Activated naive CD4-positive, alpha-beta T cell treated with anti-CD3 and anti-CD28 coated beads, Interleukin-2, amount 50 U/mL, for 24 hours (primary cell): ENCODE results near the gene MYOG.

ENCODE experiments used
- H3K27ac Mint-ChIP-seq: one replicate; pipeline ENCODE4 v1.8.0; 2021; ENCODE audit warnings: mild to moderate bottlenecking, mixed read lengths
- H3K27me3 Mint-ChIP-seq: one replicate; pipeline ENCODE4 v1.8.0; 2021; ENCODE audit warnings: mixed read lengths
- H3K36me3 Mint-ChIP-seq: one replicate; pipeline ENCODE4 v1.8.0; 2021; ENCODE audit warnings: mixed read lengths
- H3K4me1 Mint-ChIP-seq: one replicate; pipeline ENCODE4 v1.8.0; 2021; ENCODE audit warnings: mixed read lengths
- H3K4me3 Mint-ChIP-seq: one replicate; pipeline ENCODE4 v1.8.0; 2021; ENCODE audit warnings: mild to moderate bottlenecking, mixed read lengths
- H3K9me3 Mint-ChIP-seq: one replicate; pipeline ENCODE4 v1.8.0; 2021; ENCODE audit warnings: mixed read lengths

MYOG gene

DNA sequence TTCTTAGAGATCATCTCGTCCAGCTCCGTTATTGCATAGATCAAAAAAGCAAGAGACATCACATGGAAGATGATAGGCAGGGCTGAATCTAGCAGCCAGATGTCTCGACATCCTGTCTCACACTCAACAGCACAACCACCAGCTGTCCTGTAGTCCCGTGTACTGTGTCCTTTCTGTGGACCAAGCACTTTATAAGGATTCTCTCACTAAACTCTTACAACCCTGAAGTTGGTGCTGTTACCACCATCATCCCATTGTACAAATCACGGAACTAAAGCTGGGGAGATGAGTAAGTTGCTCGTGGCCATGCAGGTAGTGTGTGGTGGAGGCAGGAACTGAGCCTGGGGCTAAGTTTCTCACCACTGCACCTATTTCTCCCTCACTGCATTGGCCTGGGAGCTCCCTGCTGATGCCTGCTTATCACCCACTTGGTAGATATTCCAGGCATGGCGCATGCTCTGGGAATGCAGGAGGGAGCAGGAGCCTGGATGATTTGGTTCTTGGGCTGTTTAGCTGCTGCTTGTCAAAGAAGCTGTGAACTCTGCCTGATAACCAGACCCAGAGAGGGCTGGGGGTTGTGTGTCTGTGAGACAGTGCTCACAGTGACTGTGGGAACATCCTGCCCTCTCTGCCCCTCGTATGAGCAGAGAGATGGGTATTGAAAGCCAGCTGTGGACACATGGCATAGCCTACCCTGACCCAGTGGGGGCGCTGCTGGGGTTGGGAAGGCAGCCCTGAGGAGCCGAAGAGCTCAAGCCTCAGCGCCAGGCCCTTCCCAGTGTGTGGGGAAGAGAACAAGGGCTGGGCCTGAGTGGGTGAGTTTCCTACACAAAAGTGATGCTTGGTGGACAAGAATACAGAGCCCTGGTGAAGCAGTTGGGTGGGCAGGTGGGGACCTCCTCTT lies 46.0 kb downstream of the MYOG start:
- no peaks in the 10 kb centered on the region for H3K4me1 Mint-ChIP-seq
- H3K27ac Mint-ChIP-seq: no peak overlapping the region
- peaks cover 2% of the 10 kb centered on the region for H3K27me3 Mint-ChIP-seq
- no peak overlapping the region for H3K4me3 Mint-ChIP-seq
- H3K9me3 Mint-ChIP-seq: no peaks in the 10 kb centered on the region
- no peaks in the 10 kb centered on the region for H3K36me3 Mint-ChIP-seq

DNA sequence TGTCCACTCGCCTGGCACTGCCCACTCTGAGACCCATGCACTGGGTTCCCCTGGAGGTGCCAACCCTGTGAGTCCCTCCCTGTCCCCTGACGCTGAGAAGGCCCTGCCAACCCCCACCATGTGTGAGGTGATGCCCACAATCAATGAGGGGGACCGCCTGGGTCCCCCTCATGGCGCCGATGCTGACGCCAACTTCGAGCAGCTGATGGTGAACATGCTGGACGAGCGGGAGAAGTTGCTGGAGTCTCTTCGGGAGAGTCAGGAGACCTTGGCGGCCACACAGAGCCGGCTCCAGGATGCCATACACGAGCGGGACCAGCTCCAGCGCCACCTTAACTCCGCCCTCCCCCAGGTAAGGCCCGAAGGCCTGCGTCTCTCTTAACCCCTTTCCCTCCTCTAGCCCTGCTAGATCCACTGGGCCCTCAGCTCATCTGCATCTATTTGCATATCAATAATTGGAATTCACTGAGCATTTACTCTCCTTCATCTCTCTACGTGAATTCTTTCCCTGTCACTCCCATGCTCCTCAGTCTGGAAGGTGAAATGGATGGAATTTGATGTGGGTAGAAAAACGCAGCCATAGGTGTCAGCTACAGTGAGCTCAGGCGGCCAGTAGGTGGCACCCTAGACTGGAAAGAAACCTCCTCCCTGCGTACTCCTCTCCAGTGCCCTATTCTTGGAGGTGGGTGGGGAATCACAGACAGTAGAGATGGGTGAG lies 46.8 kb downstream of the MYOG start:
- no peak overlapping the region for H3K4me3 Mint-ChIP-seq
- no peaks in the 10 kb centered on the region for H3K36me3 Mint-ChIP-seq
- H3K27ac Mint-ChIP-seq: no peak overlapping the region
- peaks cover 2% of the 10 kb centered on the region for H3K27me3 Mint-ChIP-seq
- no peaks in the 10 kb centered on the region for H3K9me3 Mint-ChIP-seq
- H3K4me1 Mint-ChIP-seq: no peaks in the 10 kb centered on the region

DNA sequence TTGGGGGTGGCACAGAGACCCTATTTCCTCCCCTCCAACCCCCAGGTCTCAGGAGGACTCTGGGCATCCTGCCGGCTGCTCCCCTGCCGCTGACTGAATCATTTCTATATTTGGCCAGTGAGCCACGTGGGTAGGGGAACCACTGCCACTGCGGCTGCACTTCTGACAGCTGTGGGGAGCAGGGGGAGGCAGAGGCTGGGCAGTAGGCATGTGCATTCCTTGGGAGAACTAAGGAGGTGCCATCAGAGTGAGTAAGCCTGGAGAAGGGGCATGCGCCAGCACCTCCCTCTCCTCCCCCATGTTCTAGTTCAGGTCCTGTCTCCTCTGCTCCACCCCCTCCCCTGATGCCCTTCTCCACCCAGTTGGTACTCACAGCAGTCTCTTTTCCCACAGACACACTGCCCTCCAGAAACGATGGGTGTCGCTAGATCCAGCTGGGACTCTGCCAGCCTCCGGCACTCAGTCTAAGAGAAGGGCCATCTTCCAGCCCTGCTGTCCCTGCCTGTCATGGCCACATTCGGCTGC lies 47.5 kb downstream of the MYOG start:
- Mint-ChIP-seq H3K9me3 (no peaks in the 10 kb centered on the region), H3K27ac (no peak overlapping the region), H3K27me3 (peaks cover 2% of the 10 kb centered on the region), H3K36me3 (no peaks in the 10 kb centered on the region), H3K4me1 (no peaks in the 10 kb centered on the region), H3K4me3 (no peak overlapping the region)

DNA sequence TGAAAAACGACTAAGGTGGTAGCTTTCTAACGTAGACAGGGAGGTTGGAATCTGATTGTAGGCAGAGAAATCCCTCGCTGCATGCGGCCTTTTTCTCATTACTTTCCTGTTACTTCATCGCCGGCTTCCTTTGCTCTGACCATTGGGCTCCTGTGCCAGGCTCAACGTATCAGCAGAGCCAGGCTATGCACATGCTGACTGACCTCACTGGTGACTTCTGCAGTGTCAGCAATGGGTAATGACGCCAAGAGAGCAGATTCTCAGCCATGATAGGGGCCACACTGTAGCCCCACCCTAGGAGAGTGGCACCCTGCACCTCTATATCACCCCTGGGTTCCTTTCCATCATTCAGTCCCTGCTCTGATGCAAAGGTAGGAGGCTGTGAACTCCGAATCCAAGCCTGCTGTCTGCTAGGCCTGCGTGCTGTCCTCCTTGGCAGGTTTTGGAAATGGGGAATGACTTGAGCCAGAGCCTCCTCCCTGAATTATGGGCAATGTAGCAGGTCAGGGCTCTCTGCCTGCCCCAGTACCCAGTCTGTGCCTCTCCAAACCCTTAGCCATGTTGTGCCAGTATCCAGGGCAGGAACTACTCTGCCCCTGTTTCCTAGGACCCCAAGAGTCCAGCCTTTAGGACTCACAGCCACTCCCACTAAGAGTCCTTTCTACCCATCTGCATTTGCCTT lies 48.2 kb downstream of the MYOG start:
- H3K4me3 Mint-ChIP-seq: no peak overlapping the region
- no peaks in the 10 kb centered on the region for H3K9me3 Mint-ChIP-seq
- H3K27ac Mint-ChIP-seq: no peak overlapping the region
- no peaks in the 10 kb centered on the region for H3K36me3 Mint-ChIP-seq
- H3K27me3 Mint-ChIP-seq: peaks cover 2% of the 10 kb centered on the region
- H3K4me1 Mint-ChIP-seq: no peaks in the 10 kb centered on the region

DNA sequence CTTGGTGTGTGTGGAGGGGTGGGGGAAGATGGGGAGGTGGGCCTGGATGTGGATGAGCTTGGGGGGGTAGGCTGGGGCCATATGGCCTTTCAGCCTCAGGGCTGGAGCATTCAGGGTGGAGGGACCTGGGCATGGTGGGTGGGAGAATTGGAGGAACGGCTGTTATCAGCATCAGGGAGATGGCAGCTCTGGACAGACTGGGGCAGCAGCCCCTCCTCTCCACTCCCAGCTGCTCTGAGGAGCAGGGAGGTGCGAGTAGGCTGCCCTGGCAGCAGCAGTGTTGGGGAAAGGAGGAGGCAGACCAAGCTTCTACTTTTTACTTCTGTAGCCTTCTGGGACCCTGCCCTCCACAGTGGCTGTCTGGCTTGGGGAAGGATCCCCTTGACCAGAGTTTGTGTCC lies 49.3 kb downstream of the MYOG start:
- Mint-ChIP-seq H3K4me1 (no peaks in the 10 kb centered on the region), H3K27me3 (peaks cover 2% of the 10 kb centered on the region), H3K4me3 (no peak overlapping the region), H3K36me3 (no peaks in the 10 kb centered on the region), H3K9me3 (no peaks in the 10 kb centered on the region), H3K27ac (no peak overlapping the region)

DNA sequence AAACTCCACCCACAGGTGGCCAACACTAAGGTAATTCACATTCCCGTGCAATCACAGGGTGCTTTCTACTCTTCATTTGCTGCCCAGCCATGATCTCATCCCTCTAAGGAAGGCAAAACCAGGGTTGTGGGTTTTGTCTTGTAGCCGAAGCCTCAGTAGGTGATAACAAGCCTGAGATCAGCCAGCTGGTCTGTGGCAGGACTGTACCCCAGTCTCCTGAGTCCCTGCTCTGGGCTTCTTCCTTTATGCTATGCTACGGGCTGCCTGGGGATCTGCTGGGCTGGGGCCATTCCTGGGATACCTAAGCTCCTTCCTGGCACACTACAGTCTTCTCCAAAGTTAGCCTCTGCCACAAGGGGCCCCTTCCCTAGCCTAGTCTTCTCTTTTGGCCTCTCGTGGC lies 49.7 kb downstream of the MYOG start:
- Mint-ChIP-seq H3K36me3 (no peaks in the 10 kb centered on the region), H3K9me3 (no peaks in the 10 kb centered on the region), H3K4me1 (no peaks in the 10 kb centered on the region), H3K4me3 (no peak overlapping the region), H3K27me3 (peaks cover 2% of the 10 kb centered on the region), H3K27ac (no peak overlapping the region)

DNA sequence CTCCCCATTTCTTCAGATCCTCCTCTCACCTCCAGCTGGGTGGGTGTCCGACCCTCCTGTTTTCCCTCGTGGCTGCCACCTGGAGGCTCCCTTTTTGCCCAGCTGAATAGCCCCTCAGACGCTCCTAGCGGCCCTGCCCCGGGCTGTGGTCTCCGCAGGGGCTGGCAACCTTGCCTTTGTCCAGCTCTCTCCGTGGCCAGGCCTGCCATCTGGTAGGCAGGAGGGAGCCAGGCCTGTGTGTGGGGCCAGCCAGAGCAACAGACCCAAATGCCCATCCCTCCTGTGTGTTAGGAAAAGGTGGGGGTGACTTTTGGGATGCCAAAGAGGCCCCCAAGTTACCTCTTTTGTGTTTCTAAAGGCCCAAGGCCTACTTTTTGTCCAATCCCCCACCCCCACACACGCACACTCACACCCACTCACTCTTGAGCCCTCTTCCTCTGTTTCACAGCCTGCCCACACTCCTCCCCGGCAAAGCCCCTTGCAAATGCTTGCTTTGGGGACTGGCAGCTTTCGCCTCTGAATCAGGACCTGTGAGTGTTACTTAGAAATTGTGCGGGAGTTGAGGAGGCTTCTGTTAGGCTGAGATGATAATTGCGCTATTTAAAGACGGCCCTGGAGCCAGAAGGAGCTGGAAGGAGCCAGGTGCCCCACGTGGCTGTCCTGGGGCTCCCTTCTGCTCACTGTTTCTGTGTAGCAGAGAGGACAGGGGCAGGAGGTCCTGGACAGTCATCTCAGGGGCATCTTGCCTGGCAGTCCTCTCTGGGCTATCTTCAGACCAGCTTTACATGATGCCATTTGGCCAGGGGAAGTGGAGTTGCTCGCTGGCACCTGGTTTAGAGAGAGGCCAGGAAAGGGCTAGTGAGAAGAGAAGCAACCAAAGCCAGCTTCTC lies 50.5 kb downstream of the MYOG start:
- Mint-ChIP-seq H3K4me1 (no peaks in the 10 kb centered on the region), H3K27me3 (peaks cover 2% of the 10 kb centered on the region), H3K9me3 (no peaks in the 10 kb centered on the region), H3K27ac (no peak overlapping the region), H3K36me3 (no peaks in the 10 kb centered on the region), H3K4me3 (no peak overlapping the region)

DNA sequence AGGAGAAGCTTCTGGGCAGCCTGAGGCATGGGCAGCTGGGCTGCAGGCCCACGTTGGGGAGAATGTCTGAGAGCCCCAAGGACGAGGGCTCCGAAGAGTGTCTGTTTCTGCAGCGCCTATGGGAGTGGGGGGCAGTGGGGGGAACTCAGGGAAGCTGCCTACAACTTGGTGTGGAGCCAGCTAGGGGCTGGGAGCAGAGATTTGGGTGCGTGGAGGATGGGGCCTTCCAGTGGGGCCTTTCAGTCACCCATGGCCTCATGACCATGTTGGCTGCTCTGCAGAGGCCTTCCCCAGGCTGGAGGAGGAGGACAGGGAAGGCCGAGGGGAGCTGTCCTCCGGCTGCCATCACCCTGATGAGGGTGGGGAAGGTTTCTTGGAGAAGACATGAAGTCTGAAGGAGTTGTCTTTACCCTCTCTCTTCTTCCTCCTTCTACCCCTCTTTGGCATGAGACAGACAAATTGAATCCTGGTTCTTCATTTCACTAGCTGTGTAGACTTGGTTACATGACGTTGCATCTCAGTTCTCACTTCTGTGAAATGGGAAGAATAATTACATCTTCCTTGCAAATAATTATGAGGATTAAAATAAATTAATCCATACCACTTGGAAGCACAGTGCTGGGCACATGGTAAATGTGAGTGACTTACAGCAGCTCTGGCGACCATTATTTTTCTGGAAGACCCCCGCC lies 51.2 kb downstream of the MYOG start:
- no peak overlapping the region for H3K4me3 Mint-ChIP-seq
- H3K27me3 Mint-ChIP-seq: peaks cover 2% of the 10 kb centered on the region
- no peaks in the 10 kb centered on the region for H3K9me3 Mint-ChIP-seq
- H3K36me3 Mint-ChIP-seq: no peaks in the 10 kb centered on the region
- no peaks in the 10 kb centered on the region for H3K4me1 Mint-ChIP-seq
- no peak overlapping the region for H3K27ac Mint-ChIP-seq

DNA sequence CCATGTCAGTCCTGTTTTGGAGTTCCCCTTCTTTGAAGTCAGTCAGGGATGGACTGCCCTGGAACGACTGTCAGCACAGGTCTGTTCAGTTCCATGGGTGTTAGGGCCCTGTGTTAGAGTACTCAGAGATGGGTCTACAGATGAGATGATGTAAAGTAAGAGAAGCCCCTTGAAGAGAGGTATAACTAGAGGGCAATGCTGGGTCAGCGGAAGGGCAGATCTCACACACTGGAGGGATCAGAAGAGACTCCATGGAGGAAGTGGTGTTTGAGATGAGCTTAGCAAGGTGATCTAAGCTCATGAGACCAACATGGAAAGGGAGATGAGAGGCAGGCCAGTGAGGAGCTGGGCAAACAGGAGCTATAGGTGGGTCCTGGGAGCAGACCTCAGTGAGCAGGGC lies 51.9 kb downstream of the MYOG start:
- H3K9me3 Mint-ChIP-seq: no peaks in the 10 kb centered on the region
- H3K4me1 Mint-ChIP-seq: no peaks in the 10 kb centered on the region
- no peak overlapping the region for H3K4me3 Mint-ChIP-seq
- H3K27ac Mint-ChIP-seq: no peak overlapping the region
- no peaks in the 10 kb centered on the region for H3K27me3 Mint-ChIP-seq
- no peaks in the 10 kb centered on the region for H3K36me3 Mint-ChIP-seq

DNA sequence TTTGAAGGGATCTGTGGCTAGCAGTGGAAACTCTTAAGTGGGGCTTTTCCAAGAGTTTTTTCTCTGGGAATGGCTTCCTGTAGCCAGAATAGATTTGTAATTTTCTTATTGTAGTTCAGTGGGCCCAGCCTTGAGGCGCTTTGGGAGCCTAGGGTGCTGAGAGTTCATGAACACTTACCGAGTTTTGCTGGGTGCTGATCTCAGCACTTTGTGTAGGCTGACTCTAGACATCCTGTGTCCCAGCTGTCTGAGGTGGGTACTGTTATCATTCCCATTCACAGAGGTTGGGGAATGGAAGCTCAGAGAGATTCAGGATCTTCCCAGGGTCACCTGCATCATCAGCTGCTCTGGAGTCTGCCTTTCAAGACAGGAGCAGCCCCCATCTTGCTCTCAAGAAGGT lies 52.5 kb downstream of the MYOG start:
- H3K9me3 Mint-ChIP-seq: no peaks in the 10 kb centered on the region
- no peaks in the 10 kb centered on the region for H3K27me3 Mint-ChIP-seq
- H3K4me1 Mint-ChIP-seq: no peaks in the 10 kb centered on the region
- H3K4me3 Mint-ChIP-seq: no peak overlapping the region
- H3K27ac Mint-ChIP-seq: no peak overlapping the region
- H3K36me3 Mint-ChIP-seq: no peaks in the 10 kb centered on the region
